ENCODE results near the gene MACROH2A2.
"Not testable (repeated sequence)": the region's sequence is repeated elsewhere in the genome, so short reads cannot be mapped to it uniquely, and the experiment has no call there.

Gene MACROH2A2

DNA sequence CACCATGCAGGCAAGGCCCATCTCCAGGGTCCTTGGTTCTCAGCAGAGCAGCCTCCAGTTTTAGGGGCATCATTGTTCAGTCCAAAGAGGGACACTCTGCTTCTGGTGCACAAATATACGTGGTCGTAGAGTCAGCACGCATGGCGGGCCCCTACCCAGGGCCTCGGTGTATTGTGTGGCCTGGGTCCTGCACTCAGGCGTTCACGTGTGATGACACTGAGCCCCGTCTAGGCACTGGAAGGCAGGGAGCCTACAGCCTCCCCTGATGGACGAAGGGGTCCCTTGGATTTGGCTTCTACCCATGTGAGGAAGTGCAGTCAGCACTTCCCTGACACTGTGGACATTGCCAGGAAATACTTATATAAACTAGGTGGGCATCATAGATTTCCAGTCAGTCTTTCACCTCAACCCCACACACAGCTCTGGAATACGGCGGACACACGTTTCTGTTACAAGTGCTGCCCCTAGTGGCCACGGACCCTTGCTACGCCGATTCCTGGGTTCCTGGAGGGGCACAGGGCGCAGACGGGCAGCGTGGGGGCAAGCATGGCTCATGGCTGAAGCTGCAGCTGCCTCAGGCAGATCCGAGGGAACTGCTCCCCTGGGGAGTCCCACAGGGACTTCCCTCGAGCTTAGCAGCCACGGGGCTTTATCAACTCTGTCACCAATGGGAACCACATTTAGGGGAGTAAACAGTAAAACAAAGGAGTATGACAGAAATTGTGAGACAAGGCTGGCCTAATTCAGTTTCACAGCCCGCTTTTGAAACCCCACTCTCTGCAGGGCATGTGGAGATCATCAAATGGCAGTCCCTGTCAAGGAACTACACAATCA, 54.5 kb downstream of the MACROH2A2 start:
- no peak for DNase-seq

DNA sequence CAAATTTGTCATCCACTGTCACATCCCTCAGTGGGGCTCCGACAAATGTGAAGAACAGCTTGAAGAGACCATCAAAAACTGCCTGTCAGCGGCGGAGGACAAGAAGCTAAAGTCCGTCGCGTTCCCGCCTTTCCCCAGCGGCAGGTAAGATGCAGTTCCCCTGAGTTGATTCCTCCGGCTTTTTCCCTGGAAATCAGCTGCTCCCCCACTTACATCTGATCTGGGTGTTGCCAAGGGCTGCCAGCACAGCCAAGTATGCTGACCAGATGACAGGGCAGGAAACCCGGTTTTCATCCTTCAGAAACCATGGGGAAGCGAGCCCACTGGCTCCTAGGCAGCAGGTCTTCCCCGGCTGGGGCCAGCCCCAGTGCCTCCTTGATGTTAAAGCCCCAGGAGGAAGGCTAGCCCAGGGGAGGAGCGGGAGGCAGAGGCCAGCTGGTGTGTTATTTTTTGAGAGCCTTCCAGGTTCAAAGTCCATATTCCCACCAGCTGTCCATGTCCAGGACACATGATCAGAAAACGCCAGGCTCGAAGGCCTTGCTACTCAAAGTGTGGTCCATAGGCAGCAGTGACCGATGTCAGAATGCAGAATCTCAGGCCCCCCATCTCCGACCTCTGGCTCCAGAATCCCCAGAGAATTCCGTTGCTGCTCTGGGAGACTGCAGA, 56.6 kb downstream of the MACROH2A2 start:
- no peak for DNase-seq

DNA sequence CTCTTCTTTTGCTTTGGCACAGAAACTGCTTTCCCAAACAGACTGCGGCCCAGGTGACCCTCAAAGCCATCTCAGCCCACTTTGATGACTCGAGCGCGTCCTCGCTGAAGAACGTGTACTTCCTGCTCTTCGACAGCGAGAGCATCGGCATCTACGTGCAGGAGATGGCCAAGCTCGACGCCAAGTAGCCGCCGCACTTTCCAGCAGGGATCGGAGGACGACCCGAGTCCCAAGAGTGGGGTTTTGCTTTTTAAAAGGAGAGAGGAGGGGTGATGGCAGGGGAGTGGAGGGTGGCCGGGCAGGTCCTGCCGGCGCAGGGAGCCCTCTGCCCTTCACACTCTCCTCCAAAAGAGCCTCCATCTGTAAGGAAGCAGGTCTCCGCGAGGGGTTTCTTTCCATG, 58.9 kb downstream of the MACROH2A2 start:
- no peak for DNase-seq

DNA sequence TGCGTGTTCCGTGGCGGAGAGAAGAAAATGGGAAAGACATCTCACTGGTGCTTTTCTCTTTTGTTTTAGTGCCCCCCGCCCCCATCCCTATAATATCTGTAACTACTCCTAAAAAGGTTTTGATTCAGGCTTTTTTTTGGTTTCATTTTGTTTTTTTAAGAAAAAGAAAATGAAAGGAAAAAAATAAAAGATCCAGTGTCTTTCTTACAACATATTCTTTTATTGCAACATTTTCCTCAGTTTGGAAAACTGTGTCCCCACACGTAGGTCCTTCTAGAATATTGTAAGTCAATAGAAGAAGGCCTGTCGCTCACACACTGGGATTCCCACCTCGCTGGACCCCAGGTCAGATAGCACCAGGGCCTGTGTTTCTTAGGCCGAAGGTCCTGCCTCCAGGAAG, 59.4 kb downstream of the MACROH2A2 start:
- DNase-seq = no peak

DNA sequence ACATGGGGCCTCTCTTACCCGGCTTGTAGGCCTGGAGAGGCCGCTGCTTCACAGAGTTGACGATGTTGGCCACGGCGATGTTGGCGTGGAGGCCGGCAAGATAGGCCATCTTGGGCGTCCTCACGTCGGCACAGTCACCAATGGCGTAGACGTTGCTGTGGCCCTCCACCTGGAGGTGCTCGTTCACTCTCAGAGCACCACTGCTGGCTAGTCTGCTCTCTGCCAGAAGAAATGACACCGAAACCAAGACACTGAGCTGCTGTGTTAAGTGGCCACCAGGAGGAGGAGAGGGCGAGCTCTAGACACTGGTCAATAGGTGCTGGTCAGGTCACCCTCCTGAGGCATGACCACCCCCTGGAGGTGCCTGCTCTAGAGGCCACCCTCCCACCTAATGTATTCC, 62.3 kb downstream of the MACROH2A2 start:
- no peak for DNase-seq

DNA sequence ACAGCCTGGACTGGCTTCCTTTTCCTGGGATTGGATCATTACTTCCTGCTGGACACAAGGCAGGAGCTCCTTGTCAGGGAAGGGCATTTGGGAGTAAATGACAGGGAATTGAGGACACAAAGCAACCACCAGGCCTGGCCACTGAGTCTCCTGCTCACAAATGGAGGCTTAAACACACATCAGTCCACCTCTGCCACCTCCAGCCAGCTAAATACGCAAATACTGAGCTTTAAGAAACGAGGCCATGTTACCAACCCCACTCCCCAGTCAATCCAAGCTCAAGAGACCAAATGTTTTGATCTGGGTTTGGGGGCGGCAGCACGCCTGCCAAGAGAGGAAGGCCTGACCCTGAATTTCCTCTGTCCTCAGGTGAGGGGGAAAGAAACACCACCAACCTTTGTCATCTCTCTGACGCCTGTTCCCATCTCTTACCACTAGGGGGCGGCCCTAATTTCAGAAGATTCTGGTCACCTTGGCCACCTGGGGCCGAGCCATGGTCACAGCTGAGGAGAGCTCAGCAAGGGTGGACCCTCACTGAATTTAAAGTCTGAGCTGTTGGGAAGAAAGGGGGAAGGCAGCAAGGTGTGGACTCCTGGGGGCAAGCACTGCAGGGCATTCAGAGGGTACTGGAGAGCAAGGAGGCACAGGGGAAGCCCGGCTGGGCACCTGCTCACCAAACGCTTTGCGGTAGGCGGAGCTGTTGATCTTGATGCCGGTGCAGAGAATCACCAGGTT, 63.5 kb downstream of the MACROH2A2 start:
- peak; percentile 9 for DNase-seq

- no peak for DNase-seq
These were observed 65.0 kb downstream of the MACROH2A2 start for GRCh38 chr10:70117646-70118045.

- DNase-seq = no peak
These were observed 65.5 kb downstream of the MACROH2A2 start for GRCh38 chr10:70118196-70118595.

DNA sequence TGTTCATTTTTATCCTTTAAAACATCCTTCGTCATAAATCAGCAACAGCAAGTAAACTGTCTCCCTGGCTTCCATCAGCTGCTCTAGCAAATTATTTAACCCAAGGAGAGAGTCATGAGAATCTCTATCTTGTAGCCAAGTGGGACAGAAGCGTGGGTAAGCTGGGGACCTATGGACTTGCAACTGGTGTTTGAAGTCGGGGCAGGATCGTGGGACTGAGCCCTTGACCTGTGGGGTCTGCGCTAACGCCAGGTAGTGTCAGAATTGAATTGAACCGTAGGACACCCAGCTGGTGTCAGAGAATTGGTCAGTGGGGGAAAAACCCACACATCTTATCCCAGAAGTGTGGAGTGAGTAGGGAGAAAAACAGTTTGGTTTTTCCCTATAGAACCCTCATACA, 66.6 kb downstream of the MACROH2A2 start:
- no peak for DNase-seq

DNA sequence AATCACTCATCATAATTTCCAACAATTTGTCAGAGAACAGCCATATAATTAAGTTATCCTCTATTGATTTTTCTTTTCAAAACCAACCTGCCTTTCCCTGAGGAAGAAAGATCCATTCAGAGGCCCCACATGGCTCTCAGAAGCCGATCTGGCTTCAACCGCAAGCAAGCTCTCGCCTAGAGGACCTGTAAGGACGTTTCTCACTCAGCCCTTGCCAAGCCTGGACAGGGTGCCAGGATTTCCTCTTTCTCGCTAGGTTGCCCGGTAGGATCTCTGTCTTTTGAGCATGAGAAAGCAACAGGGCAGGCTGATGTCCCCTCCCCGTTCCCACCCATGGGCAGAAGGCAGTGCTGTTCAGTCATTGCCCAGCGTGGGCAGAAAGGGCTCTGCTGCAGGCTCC, 67.0 kb downstream of the MACROH2A2 start:
- DNase-seq = no peak

DNA sequence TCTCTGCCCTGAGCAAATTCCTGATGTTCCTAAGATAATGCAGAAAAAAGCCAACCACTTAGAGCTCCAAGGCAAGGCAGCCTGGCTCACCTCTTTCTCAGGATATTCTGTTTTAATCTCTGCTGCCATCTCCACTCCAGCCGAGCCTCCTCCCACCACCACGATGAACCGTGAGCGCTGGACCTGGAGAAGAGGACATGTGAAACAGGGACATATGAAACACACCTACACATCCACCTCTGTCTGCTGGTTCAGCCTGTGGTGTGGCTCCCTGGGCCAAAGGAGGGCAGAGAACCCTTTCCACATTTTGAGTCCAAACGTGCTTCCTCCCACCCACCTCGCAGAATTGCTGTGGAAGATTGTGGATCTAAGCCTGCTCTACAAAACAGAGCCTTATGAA, 67.8 kb downstream of the MACROH2A2 start:
- no peak for DNase-seq

DNA sequence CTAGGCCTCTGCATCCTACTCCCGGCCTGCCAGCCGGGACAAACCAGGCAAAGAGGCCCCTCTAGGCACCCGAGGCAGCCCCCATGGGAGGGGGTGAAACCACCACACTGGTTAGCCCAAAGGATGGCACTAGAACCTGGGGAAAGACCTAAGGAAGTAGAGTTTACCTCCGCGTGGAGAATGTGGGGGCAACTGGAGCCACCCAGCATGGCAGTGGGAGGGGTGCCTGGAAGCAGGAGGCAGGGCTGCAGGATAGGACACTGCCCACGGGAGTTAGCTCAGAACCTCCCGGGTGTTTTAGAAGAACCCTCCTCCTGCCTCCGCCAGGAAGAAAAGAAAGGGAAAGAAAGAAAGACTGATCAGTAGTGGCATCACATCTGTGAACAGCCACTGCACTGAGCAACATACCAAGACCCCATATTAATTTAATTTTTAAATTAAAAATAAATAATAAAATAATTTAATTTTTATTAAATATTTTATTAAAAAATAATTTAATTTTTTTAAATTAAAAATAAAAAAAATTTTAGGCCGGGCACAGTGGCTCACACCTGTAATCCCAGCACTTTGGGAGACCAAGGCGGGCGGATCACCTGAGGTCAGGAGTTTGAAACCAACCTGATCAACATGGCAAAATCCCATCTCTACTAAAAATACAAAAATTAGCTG, 68.8 kb downstream of the MACROH2A2 start:
- no peak for DNase-seq

GRCh38 chr10:70122742-70123141, 70.1 kb downstream of the MACROH2A2 start:
- no peak for DNase-seq

DNA sequence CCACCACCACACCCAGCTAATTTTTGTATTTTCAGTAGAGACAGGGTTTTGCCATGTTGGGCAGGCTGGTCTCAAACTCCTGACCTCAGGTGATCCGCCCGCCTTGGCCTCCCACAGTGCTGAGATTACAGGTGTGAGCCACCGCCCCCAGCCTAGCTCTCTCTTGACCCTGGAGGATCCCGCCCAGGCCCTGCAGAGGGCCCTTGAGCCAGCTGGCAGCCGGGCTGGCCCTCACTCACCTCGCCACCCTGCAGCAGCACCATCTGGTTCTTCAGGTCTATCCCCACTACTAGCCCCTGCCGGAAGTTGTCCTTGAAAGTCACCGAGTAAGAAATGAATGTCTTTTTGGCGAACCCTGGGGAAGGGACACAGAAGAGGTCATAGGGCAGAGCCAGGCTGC, 70.5 kb downstream of the MACROH2A2 start:
- DNase-seq = not testable (repeated sequence)

GRCh38 chr10:70123817-70124216, 71.2 kb downstream of the MACROH2A2 start:
- no peak for DNase-seq

- DNase-seq = no peak
These were observed 71.8 kb downstream of the MACROH2A2 start for GRCh38 chr10:70124415-70124814.

DNA sequence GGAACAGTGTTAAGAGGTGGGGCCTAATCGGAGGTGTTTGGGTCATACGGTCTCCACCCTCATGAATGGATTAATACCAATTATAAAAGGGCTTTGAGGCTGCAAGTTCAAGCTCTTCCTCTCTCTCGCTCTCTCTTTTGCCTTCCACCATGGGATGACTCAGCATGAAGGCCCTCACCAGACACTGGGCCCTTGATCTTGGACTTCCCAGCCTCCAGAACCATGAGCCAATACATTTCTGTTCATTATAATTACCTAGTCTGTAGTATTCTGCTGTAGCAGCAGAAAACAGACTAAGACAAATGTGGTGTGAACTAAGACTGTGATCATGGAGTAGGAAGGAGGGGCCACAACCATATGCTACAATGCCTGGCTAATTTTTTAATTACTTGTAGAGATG, 72.3 kb downstream of the MACROH2A2 start:
- no peak for DNase-seq

GRCh38 chr10:70125918-70126552, 73.4 kb downstream of the MACROH2A2 start:
- DNase-seq = no peak

GRCh38 chr10:70126700-70127395, 74.2 kb downstream of the MACROH2A2 start:
- DNase-seq = no peak

- DNase-seq = no peak
These were observed 78.4 kb downstream of the MACROH2A2 start for GRCh38 chr10:70130878-70131559.

DNA sequence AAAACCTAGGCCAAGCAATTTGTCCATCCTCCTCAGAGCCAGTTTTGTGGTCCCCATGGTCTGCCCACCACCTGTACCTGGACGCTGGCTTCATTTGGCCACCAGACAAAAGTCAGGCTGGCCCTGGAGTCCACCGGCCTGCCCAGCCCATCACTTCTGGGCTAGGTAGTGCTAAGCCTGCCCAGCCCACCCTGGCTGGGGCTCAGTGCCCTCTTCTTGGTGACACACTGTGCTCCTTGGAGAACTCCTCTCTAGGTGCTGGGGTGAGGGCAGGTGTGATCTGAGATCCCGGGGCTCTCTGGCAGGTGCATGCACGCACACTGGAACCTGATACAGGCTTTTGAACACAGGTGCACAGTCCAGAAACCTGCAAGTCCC, 78.9 kb downstream of the MACROH2A2 start:
- DNase-seq = no peak
